Right ventricle myocardium superior (tissue), 1 donor: ENCODE results near the gene HCRTR1. TPM values are rescaled to one million over a fixed set of nuclear protein-coding genes. Genes with fewer than 3 reads are reported as not detected.

Source experiments
- ATAC-seq: fragments of 200-7000 bp; cut with Tn5 transposase; one replicate; pipeline ENCODE4 v1.9.1; 2020; ENCODE audit warnings: mild to moderate bottlenecking; ENCODE audit not compliant: poor library complexity
- DNase-seq: peaks from one replicate; pipeline ENCODE4 v3.0.0-alpha.2; 2020
- intact Hi-C: fragments of 100-400 bp; cut with DNase I; formaldehyde crosslinking; loops from one replicate; pipeline ENCODE4 v1.11.2; 2022
- total RNA-seq: library from RNA; stranded (reverse); fragmentation: NEBNext Ultra II Directional; extraction: Animal tissue kit (Norgen Biotek cat#: 25700); gene quantifications from one replicate; pipeline ENCODE4 v1.2.1, GENCODE V29; 2021
- donor health status: DM: no; HTN: yes; CAD: no; lungs with severe emphysema.

HCRTR1 gene
- total RNA-seq, 1 donor from 2014 or later: 0.46 TPM

GRCh38 chr1:31671561-31672201 is 54.2 kb downstream of the HCRTR1 start:
- ATAC-seq (no peak), DNase-seq (no peak)
- intact Hi-C loops: no loop called here

- intact Hi-C loops: no loop called here
These were observed 55.5 kb downstream of the HCRTR1 start for GRCh38 chr1:31672986-31673385.

GRCh38 chr1:31673433-31673832 is 55.9 kb downstream of the HCRTR1 start:
- ATAC-seq: no peak
- intact Hi-C loops: no loop called here
- no peak for DNase-seq

More at GRCh38 chr1:31672986-31673385, 55.5 kb downstream of the HCRTR1 start:
- ATAC-seq (peak; percentile 21), DNase-seq (no peak)

- DNase-seq: no peak
- intact Hi-C loops: loop anchor here (5.0 kb wide), 1 partner anchor 38 kb away; no protein-coding TSS in a partner anchor
These were observed 57.1 kb downstream of the HCRTR1 start for GRCh38 chr1:31674626-31675025.

GRCh38 chr1:31675161-31675560 is 57.7 kb downstream of the HCRTR1 start:
- ATAC-seq: peak; percentile 67
- DNase-seq: no peak
- intact Hi-C loops: loop anchor here (5.0 kb wide), 1 partner anchor 37 kb away; no protein-coding TSS in a partner anchor

More at GRCh38 chr1:31674626-31675025, 57.1 kb downstream of the HCRTR1 start:
- no peak for ATAC-seq

GRCh38 chr1:31675756-31676155 is 58.3 kb downstream of the HCRTR1 start:
- ATAC-seq: no peak
- no peak for DNase-seq
- intact Hi-C loops: loop anchor here (5.0 kb wide), 1 partner anchor 37 kb away; no protein-coding TSS in a partner anchor

Other genes starting within 250 kb of the HCRTR1 start
- gene FABP3, start 244.6 kb upstream of the HCRTR1 start, total RNA-seq: 4,881 TPM
- 1.5 TPM for gene SERINC2, start 204.5 kb upstream of the HCRTR1 start, total RNA-seq
- gene TINAGL1, start 41.2 kb upstream of the HCRTR1 start, total RNA-seq: 268 TPM
- 31.1 TPM for gene PEF1, start 27.2 kb downstream of the HCRTR1 start, total RNA-seq
- gene COL16A1, start 86.3 kb downstream of the HCRTR1 start, total RNA-seq: 10.9 TPM
- gene ADGRB2, start 146.7 kb downstream of the HCRTR1 start, total RNA-seq: 14.7 TPM
- gene SPOCD1, start 198.3 kb downstream of the HCRTR1 start, total RNA-seq: not detected